Breast epithelium (tissue), 3 donors: Measurements from ENCODE around the gene FOXD4L1.
"Not testable (repeated sequence)": the region's sequence is repeated elsewhere in the genome, so short reads cannot be mapped to it uniquely, and the experiment has no call there.

Experiments used
- POLR2A ChIP-seq: fragments of 450-650 bp; IDR thresholded peaks from one replicate; pipeline ENCODE4 v1.6.1; 2016; ENCODE audit warnings: antibody characterized with exemption, mild to moderate bottlenecking, moderate library complexity
- TF ChIP-seq, protein P1 (sequence below), 3 donors: fragments of 450-650 bp; IDR thresholded peaks; one replicate each; pipeline ENCODE4 v1.5.1; 2016 to 2017; ENCODE audit warnings: antibody characterized with exemption in 3 of 3, mild to moderate bottlenecking in 3 of 3, moderate library complexity in 3 of 3

GRCh38 chr2:113507394-113508140, 9.1 kb downstream of the FOXD4L1 start:
- TF ChIP-seq, protein P1, sequence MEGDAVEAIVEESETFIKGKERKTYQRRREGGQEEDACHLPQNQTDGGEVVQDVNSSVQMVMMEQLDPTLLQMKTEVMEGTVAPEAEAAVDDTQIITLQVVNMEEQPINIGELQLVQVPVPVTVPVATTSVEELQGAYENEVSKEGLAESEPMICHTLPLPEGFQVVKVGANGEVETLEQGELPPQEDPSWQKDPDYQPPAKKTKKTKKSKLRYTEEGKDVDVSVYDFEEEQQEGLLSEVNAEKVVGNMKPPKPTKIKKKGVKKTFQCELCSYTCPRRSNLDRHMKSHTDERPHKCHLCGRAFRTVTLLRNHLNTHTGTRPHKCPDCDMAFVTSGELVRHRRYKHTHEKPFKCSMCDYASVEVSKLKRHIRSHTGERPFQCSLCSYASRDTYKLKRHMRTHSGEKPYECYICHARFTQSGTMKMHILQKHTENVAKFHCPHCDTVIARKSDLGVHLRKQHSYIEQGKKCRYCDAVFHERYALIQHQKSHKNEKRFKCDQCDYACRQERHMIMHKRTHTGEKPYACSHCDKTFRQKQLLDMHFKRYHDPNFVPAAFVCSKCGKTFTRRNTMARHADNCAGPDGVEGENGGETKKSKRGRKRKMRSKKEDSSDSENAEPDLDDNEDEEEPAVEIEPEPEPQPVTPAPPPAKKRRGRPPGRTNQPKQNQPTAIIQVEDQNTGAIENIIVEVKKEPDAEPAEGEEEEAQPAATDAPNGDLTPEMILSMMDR (IDR thresholded peaks at IDR 0.05) = not testable (repeated sequence)
- not testable (repeated sequence) for TF ChIP-seq POLR2A
